T follicular helper cell (primary cell): Measurements from ENCODE around the gene GOT2.
"Not testable (repeated sequence)": the region's sequence is repeated elsewhere in the genome, so short reads cannot be mapped to it uniquely, and the experiment has no call there.

Experiments used
- DNase-seq: peaks from one replicate; pipeline ENCODE4 v3.0.0-alpha.2; 2020; ENCODE audit warnings: low read depth

The GOT2 gene

GRCh38 chr16:58717994-58718393, 16.1 kb downstream of the GOT2 start:
- DNase-seq: no peak

- DNase-seq: no peak
Measured at GRCh38 chr16:58716468-58716867, 17.6 kb downstream of the GOT2 start.

- no peak for DNase-seq
Measured at GRCh38 chr16:58713742-58714141, 20.4 kb downstream of the GOT2 start.

GRCh38 chr16:58709333-58709732, 24.8 kb downstream of the GOT2 start:
- no peak for DNase-seq

GRCh38 chr16:58699151-58699550, 35.0 kb downstream of the GOT2 start:
- no peak for DNase-seq

- DNase-seq: no peak
Measured at GRCh38 chr16:58695368-58695767, 38.7 kb downstream of the GOT2 start.

GRCh38 chr16:58692450-58692849, 41.7 kb downstream of the GOT2 start:
- DNase-seq: no peak

- DNase-seq: not testable (repeated sequence)
Measured at GRCh38 chr16:58686985-58687706, 47.0 kb downstream of the GOT2 start.

GRCh38 chr16:58685084-58685449, 49.0 kb downstream of the GOT2 start:
- no peak for DNase-seq

- DNase-seq: peak; percentile 51
Measured at GRCh38 chr16:58684354-58685083, 49.6 kb downstream of the GOT2 start, which contains the start of gene SLC38A7. SLC38A7 (minus strand) TSS chr16:58684770; CDS start chr16:58680126, 4,644 bp downstream.

GRCh38 chr16:58684001-58684353, 50.1 kb downstream of the GOT2 start:
- no peak for DNase-seq

GRCh38 chr16:58679763-58680162, 54.4 kb downstream of the GOT2 start:
- no peak for DNase-seq

- DNase-seq: no peak
Measured at GRCh38 chr16:58678716-58679115, 55.4 kb downstream of the GOT2 start.

GRCh38 chr16:58678269-58678668, 55.8 kb downstream of the GOT2 start:
- no peak for DNase-seq

GRCh38 chr16:58670946-58671583, 63.1 kb downstream of the GOT2 start:
- DNase-seq: no peak

- DNase-seq: no peak
Measured at GRCh38 chr16:58670177-58670576, 63.9 kb downstream of the GOT2 start.

- DNase-seq: no peak
Measured at GRCh38 chr16:58665200-58665599, 68.9 kb downstream of the GOT2 start.

GRCh38 chr16:58661199-58661830, 72.8 kb downstream of the GOT2 start:
- no peak for DNase-seq

- not testable (repeated sequence) for DNase-seq
Measured at GRCh38 chr16:58659911-58660310, 74.2 kb downstream of the GOT2 start.

GRCh38 chr16:58658796-58659211, 75.3 kb downstream of the GOT2 start:
- no peak for DNase-seq
